ENCODE measurements around the gene PLCB1.

Gene PLCB1

DNA sequence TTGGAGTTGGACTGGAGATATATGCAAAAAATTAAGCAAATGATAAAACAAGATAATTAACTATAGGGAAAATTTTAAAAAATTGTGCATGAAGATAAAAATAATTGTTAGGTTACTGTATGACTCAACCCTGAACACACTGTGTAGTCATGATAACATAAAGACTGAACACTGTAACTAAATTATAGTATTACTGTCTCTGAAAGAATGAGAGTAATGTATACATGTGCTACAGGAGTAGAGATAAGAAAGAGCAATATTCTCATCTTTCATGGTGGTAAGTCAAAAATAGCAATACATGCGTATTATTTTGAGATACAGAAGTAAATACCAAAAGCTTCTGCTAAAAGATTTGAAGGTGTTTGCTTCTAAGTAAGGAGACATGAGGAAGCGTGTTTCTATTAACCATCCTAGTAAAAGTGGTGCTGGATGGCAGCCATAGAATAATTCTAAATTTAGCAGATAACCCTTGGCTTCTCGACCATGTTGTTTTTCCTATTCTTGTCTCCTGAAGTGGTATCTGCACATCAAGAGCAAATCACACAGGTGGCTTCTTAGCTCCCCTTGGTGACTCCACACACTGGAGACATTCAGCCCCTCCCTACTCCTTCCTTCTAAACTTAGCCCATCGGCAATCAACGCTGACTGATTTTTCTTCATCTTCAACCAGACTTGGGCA is 546.2 kb downstream of the PLCB1 start:
- Histone ChIP-seq H3K27ac (ENCODE audit: low read depth in 2 of 2, low read length in 2 of 2) (no peak overlapping the region), H3K4me3 (ENCODE audit: low read length in 2 of 2) (no peak overlapping the region), H3K4me1 (ENCODE audit: control insufficient read depth in 2 of 2, insufficient read depth in 2 of 2, low read length in 2 of 2) (no peaks in the 10 kb centered on the region), H3K36me3 (ENCODE audit: control insufficient read depth in 2 of 2, insufficient read depth in 2 of 2, low read length in 2 of 2) (no peaks in the 10 kb centered on the region), H3K9ac (ENCODE audit: low read depth in 1 of 2, low read length in 2 of 2) (no peak overlapping the region), H3K9me3 (ENCODE audit: control insufficient read depth in 2 of 2, low read length in 2 of 2) (no peaks in the 10 kb centered on the region), H3K27me3 (ENCODE audit: control insufficient read depth in 2 of 2, insufficient read depth in 2 of 2, low read length in 2 of 2) (no peaks in the 10 kb centered on the region)

DNA sequence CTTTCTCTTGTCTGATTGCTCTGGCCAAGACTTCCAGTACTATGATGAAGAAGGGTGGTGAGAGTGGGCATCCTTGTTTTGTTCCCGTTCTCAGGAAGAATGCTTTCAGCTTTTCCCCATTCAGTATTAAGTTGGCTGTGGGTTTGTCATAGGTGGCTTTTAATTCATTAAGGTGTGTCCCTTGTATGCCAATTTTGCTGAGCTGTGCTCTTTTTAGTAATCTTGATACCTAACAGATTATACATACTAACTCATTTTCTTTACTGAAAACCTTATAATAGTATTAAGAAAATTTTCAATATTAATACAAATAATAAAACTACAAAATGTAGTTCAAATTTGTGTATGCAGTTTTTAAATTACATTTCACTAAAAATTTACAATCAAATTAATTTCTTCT is 557.3 kb downstream of the PLCB1 start:
- Histone ChIP-seq H3K9me3 (ENCODE audit: control insufficient read depth in 2 of 2, low read length in 2 of 2) (no peaks in the 10 kb centered on the region), H3K27me3 (ENCODE audit: control insufficient read depth in 2 of 2, insufficient read depth in 2 of 2, low read length in 2 of 2) (no peaks in the 10 kb centered on the region), H3K9ac (ENCODE audit: low read depth in 1 of 2, low read length in 2 of 2) (no peak overlapping the region), H3K27ac (ENCODE audit: low read depth in 2 of 2, low read length in 2 of 2) (no peak overlapping the region), H3K4me1 (ENCODE audit: control insufficient read depth in 2 of 2, insufficient read depth in 2 of 2, low read length in 2 of 2) (no peaks in the 10 kb centered on the region), H3K36me3 (ENCODE audit: control insufficient read depth in 2 of 2, insufficient read depth in 2 of 2, low read length in 2 of 2) (no peaks in the 10 kb centered on the region), H3K4me3 (ENCODE audit: low read length in 2 of 2) (no peak overlapping the region)

DNA sequence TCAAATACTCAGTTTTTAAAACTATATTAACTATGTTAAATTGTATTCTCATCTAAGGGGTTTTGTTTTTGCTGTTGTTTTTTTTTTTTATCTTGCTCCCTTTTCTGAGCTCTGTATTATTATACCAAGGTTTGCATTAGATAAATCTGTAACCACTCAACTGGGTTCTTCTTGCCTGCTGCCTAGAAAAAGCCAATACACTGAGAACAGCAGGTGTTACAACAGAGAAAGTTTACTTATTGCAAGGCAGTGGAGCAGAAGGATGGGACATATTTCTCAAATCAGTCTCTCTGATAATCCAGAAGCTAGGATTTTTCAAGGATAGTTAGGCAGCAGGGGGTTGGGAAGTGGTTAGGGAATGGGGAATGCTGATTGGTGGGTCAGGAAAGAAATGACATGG is 558.0 kb downstream of the PLCB1 start:
- Histone ChIP-seq H3K4me3 (ENCODE audit: low read length in 2 of 2) (no peak overlapping the region), H3K4me1 (ENCODE audit: control insufficient read depth in 2 of 2, insufficient read depth in 2 of 2, low read length in 2 of 2) (no peaks in the 10 kb centered on the region), H3K9ac (ENCODE audit: low read depth in 1 of 2, low read length in 2 of 2) (no peak overlapping the region), H3K27me3 (ENCODE audit: control insufficient read depth in 2 of 2, insufficient read depth in 2 of 2, low read length in 2 of 2) (no peaks in the 10 kb centered on the region), H3K9me3 (ENCODE audit: control insufficient read depth in 2 of 2, low read length in 2 of 2) (no peaks in the 10 kb centered on the region), H3K27ac (ENCODE audit: low read depth in 2 of 2, low read length in 2 of 2) (no peak overlapping the region), H3K36me3 (ENCODE audit: control insufficient read depth in 2 of 2, insufficient read depth in 2 of 2, low read length in 2 of 2) (no peaks in the 10 kb centered on the region)

DNA sequence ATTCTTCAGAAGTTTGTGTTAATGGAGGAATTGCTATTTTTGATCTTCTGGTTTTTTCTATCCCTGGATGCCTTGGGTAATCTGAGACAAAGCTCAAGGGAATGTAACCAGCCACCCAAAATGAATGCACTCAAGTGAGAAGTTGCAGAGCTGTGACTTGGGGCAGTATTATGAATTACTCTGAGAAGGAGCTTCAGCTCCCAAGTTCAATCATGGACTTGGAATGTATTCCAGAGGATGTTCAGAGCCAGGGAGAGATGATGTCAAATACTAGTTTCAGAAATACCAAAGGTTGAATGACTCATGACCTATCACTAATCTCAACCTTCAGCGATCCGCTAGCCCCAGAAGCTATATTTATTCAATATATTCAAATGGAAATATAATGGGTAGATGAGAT is 561.6 kb downstream of the PLCB1 start:
- Histone ChIP-seq H3K36me3 (ENCODE audit: control insufficient read depth in 2 of 2, insufficient read depth in 2 of 2, low read length in 2 of 2) (no peaks in the 10 kb centered on the region), H3K27me3 (ENCODE audit: control insufficient read depth in 2 of 2, insufficient read depth in 2 of 2, low read length in 2 of 2) (no peaks in the 10 kb centered on the region), H3K9me3 (ENCODE audit: control insufficient read depth in 2 of 2, low read length in 2 of 2) (no peaks in the 10 kb centered on the region), H3K9ac (ENCODE audit: low read depth in 1 of 2, low read length in 2 of 2) (no peak overlapping the region), H3K27ac (ENCODE audit: low read depth in 2 of 2, low read length in 2 of 2) (no peak overlapping the region), H3K4me3 (ENCODE audit: low read length in 2 of 2) (no peak overlapping the region), H3K4me1 (ENCODE audit: control insufficient read depth in 2 of 2, insufficient read depth in 2 of 2, low read length in 2 of 2) (no peaks in the 10 kb centered on the region)

DNA sequence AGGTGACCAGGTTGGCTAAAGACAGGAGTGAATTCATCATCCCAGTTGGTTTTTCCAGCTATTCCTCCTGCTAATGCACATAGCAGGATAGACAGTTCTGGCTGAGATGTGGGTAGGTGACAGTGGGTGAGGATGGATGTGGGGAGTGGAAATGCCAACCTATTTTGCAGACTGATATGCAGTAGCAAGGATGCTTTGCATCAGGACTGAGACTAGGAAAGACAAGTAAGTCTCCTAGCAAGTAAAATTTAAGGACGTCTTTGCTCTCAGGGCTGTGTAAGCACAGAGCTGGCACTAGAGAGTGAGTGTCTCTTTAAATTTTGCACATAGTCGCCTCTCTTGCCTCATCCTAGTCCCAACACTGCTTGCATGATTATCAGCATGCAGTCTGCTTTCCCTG is 568.7 kb downstream of the PLCB1 start:
- H3K4me3 ChIP-seq (ENCODE audit: low read length in 2 of 2) = no peak overlapping the region
- no peaks in the 10 kb centered on the region for H3K9me3 ChIP-seq (ENCODE audit: control insufficient read depth in 2 of 2, low read length in 2 of 2)
- H3K4me1 ChIP-seq (ENCODE audit: control insufficient read depth in 2 of 2, insufficient read depth in 2 of 2, low read length in 2 of 2) = no peaks in the 10 kb centered on the region
- no peaks in the 10 kb centered on the region for H3K36me3 ChIP-seq (ENCODE audit: control insufficient read depth in 2 of 2, insufficient read depth in 2 of 2, low read length in 2 of 2)
- no peak overlapping the region for H3K27ac ChIP-seq (ENCODE audit: low read depth in 2 of 2, low read length in 2 of 2)
- no peaks in the 10 kb centered on the region for H3K27me3 ChIP-seq (ENCODE audit: control insufficient read depth in 2 of 2, insufficient read depth in 2 of 2, low read length in 2 of 2)
- no peak overlapping the region for H3K9ac ChIP-seq (ENCODE audit: low read depth in 1 of 2, low read length in 2 of 2)

DNA sequence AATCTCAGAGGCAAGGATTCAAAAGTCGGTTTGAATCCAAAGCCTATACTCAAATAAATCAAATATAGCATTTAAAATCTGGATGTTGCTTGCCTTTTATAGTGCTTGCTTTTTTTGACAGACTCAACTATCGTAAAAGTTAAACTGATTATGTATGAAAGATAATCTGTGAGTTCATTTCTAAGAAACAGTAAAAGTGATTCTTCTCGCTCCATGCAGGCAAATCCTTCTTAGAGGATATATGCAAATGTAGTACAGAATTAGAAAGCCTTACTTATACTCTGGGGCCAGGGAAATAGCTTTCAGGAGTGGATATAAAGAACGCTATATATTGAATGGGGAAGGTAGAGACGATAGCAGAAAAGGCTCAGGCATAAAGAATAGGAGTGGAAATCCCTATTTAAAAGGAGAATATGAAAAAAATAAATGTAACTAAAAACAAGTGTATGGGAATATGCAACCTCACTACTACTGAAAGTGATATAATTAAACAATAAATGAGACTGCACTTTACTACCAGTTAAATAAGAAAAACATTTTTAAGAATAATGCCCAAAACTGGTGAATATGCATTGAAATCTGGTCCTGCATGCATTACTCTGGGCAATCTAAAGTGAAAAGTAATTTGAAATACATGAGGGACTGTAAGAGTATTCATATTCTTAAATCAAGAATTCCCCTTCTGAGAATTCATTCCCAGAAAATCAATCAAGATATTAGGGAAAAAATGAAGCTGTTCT is 575.1 kb downstream of the PLCB1 start:
- Histone ChIP-seq H3K27me3 (ENCODE audit: control insufficient read depth in 2 of 2, insufficient read depth in 2 of 2, low read length in 2 of 2) (no peaks in the 10 kb centered on the region), H3K9ac (ENCODE audit: low read depth in 1 of 2, low read length in 2 of 2) (no peak overlapping the region), H3K36me3 (ENCODE audit: control insufficient read depth in 2 of 2, insufficient read depth in 2 of 2, low read length in 2 of 2) (no peaks in the 10 kb centered on the region), H3K4me1 (ENCODE audit: control insufficient read depth in 2 of 2, insufficient read depth in 2 of 2, low read length in 2 of 2) (no peaks in the 10 kb centered on the region), H3K4me3 (ENCODE audit: low read length in 2 of 2) (no peak overlapping the region), H3K9me3 (ENCODE audit: control insufficient read depth in 2 of 2, low read length in 2 of 2) (no peaks in the 10 kb centered on the region), H3K27ac (ENCODE audit: low read depth in 2 of 2, low read length in 2 of 2) (no peak overlapping the region)

DNA sequence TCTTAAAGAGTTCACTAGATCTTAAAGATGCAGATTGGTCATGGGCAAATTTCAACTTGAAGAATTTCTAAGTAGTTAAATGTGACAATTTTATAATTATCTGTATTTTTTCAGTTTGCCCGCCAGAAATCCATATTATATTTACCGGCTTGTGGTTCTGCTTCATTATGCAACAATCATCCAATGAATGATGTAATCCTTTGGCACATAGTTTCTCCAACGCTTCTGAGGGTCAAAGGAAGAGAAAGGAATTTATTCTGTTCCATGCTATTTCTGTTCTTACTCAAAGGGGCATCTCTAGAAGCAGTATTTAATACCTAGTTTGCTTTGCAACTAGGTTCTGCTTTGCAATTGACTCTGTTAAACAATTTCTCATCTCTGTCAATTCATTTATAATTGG is 577.6 kb downstream of the PLCB1 start:
- H3K27me3 ChIP-seq (ENCODE audit: control insufficient read depth in 2 of 2, insufficient read depth in 2 of 2, low read length in 2 of 2) = no peaks in the 10 kb centered on the region
- H3K27ac ChIP-seq (ENCODE audit: low read depth in 2 of 2, low read length in 2 of 2) = no peak overlapping the region
- H3K4me1 ChIP-seq (ENCODE audit: control insufficient read depth in 2 of 2, insufficient read depth in 2 of 2, low read length in 2 of 2) = no peaks in the 10 kb centered on the region
- H3K9me3 ChIP-seq (ENCODE audit: control insufficient read depth in 2 of 2, low read length in 2 of 2) = no peaks in the 10 kb centered on the region
- H3K36me3 ChIP-seq (ENCODE audit: control insufficient read depth in 2 of 2, insufficient read depth in 2 of 2, low read length in 2 of 2) = no peaks in the 10 kb centered on the region
- H3K9ac ChIP-seq (ENCODE audit: low read depth in 1 of 2, low read length in 2 of 2) = no peak overlapping the region
- H3K4me3 ChIP-seq (ENCODE audit: low read length in 2 of 2) = no peak overlapping the region

DNA sequence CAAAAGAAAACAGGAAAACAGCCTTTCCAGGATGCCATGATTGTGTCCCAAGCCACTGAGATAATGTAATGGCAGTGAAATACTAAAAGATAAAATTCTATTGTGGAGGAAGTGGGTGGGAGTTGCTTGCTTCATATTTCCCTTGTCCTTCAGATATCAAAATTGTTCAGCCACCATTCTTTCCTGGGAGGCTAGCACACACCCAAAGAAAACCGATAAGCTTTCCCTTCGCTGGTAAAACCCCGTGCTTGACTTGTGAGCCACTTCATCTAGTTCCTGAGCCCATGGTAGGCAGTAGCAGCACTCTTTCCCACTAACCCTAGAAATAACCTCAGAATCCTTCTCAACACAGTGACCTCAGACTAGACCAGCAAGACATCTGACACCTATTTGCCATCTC is 579.4 kb downstream of the PLCB1 start:
- no peaks in the 10 kb centered on the region for H3K4me1 ChIP-seq (ENCODE audit: control insufficient read depth in 2 of 2, insufficient read depth in 2 of 2, low read length in 2 of 2)
- no peaks in the 10 kb centered on the region for H3K27me3 ChIP-seq (ENCODE audit: control insufficient read depth in 2 of 2, insufficient read depth in 2 of 2, low read length in 2 of 2)
- H3K4me3 ChIP-seq (ENCODE audit: low read length in 2 of 2) = no peak overlapping the region
- H3K36me3 ChIP-seq (ENCODE audit: control insufficient read depth in 2 of 2, insufficient read depth in 2 of 2, low read length in 2 of 2) = no peaks in the 10 kb centered on the region
- no peak overlapping the region for H3K9ac ChIP-seq (ENCODE audit: low read depth in 1 of 2, low read length in 2 of 2)
- no peaks in the 10 kb centered on the region for H3K9me3 ChIP-seq (ENCODE audit: control insufficient read depth in 2 of 2, low read length in 2 of 2)
- H3K27ac ChIP-seq (ENCODE audit: low read depth in 2 of 2, low read length in 2 of 2) = no peak overlapping the region

DNA sequence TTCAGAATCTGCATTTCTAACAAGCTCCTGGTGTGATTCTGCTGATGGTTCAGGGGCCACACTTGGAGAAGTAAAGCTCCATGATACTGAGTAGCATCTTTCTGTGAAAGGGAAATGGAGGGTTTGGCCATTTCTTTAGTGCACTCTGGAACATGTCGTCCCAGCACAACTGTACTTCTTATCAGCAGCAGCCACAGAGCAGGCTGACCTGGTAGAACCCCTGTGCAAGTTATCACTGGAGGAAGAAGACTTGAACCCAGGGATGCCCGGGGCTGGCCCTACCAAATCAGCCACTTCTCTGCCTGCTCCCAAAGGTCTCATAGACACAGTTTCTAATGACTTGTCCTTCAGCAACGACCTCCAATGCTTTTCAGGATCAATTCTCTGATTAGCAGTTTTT is 582.1 kb downstream of the PLCB1 start:
- no peaks in the 10 kb centered on the region for H3K36me3 ChIP-seq (ENCODE audit: control insufficient read depth in 2 of 2, insufficient read depth in 2 of 2, low read length in 2 of 2)

DNA sequence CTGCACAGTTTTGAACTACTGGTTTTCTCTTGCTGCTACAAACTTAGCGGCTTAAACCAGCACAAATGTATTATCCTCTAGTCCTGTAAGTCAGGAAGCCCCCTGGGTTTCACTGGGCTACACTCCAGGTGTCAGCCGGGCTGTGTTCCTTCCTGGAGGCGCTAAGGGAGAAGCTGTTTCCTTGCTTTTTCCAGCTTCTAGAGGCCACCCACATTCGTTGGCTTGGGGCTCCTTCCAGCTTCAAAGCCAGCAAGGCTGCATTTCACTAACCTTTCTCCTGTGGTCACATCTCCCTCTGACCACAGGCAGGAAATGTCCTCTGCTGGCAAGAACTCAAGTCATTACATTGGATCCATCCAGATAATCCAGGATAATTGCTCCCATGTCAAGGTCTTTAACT is 586.2 kb downstream of the PLCB1 start:
- Histone ChIP-seq H3K9ac (ENCODE audit: low read depth in 1 of 2, low read length in 2 of 2) (no peak overlapping the region), H3K27me3 (ENCODE audit: control insufficient read depth in 2 of 2, insufficient read depth in 2 of 2, low read length in 2 of 2) (no peaks in the 10 kb centered on the region), H3K36me3 (ENCODE audit: control insufficient read depth in 2 of 2, insufficient read depth in 2 of 2, low read length in 2 of 2) (no peaks in the 10 kb centered on the region), H3K27ac (ENCODE audit: low read depth in 2 of 2, low read length in 2 of 2) (no peak overlapping the region), H3K9me3 (ENCODE audit: control insufficient read depth in 2 of 2, low read length in 2 of 2) (no peaks in the 10 kb centered on the region), H3K4me1 (ENCODE audit: control insufficient read depth in 2 of 2, insufficient read depth in 2 of 2, low read length in 2 of 2) (no peaks in the 10 kb centered on the region), H3K4me3 (ENCODE audit: low read length in 2 of 2) (no peak overlapping the region)

More for the DNA sequence above, 582.1 kb downstream of the PLCB1 start:
- H3K27me3 ChIP-seq (ENCODE audit: control insufficient read depth in 2 of 2, insufficient read depth in 2 of 2, low read length in 2 of 2) = no peaks in the 10 kb centered on the region
- no peaks in the 10 kb centered on the region for H3K9me3 ChIP-seq (ENCODE audit: control insufficient read depth in 2 of 2, low read length in 2 of 2)
- H3K4me3 ChIP-seq (ENCODE audit: low read length in 2 of 2) = no peak overlapping the region
- no peak overlapping the region for H3K27ac ChIP-seq (ENCODE audit: low read depth in 2 of 2, low read length in 2 of 2)
- H3K4me1 ChIP-seq (ENCODE audit: control insufficient read depth in 2 of 2, insufficient read depth in 2 of 2, low read length in 2 of 2) = no peaks in the 10 kb centered on the region
- no peak overlapping the region for H3K9ac ChIP-seq (ENCODE audit: low read depth in 1 of 2, low read length in 2 of 2)
